MV-4-11 (cell line): Measurements from ENCODE around the gene CHN1.

Experiments used
- DNase-seq: peaks from one replicate; lab custom pipeline; 2025; lab: John Stamatoyannopoulos, UW

CHN1 gene

GRCh38 chr2:174971868-174972781, 33.1 kb downstream of the CHN1 start:
- DNase-seq: no peak

GRCh38 chr2:174970092-174970491, 35.1 kb downstream of the CHN1 start:
- DNase-seq: no peak

- DNase-seq: peak; percentile 53
These were observed 36.0 kb downstream of the CHN1 start for GRCh38 chr2:174969091-174969734.

- DNase-seq: no peak
These were observed 37.4 kb downstream of the CHN1 start for GRCh38 chr2:174967691-174968260.

- DNase-seq: no peak
These were observed 38.1 kb downstream of the CHN1 start for GRCh38 chr2:174967086-174967485.

- DNase-seq: no peak
These were observed 39.0 kb downstream of the CHN1 start for GRCh38 chr2:174965992-174966744.

- DNase-seq: no peak
These were observed 39.6 kb downstream of the CHN1 start for GRCh38 chr2:174965551-174965950.

- no peak for DNase-seq
These were observed 40.8 kb downstream of the CHN1 start for GRCh38 chr2:174964404-174964803.

GRCh38 chr2:174963437-174964400, 41.5 kb downstream of the CHN1 start:
- no peak for DNase-seq

- DNase-seq: no peak
These were observed 45.4 kb downstream of the CHN1 start for GRCh38 chr2:174959787-174960186.

GRCh38 chr2:174957050-174957449, 48.1 kb downstream of the CHN1 start:
- DNase-seq: no peak

GRCh38 chr2:174952607-174953006, 52.6 kb downstream of the CHN1 start:
- peak; percentile 23 for DNase-seq

- DNase-seq: no peak
These were observed 53.4 kb downstream of the CHN1 start for GRCh38 chr2:174951745-174952144.

- DNase-seq: no peak
These were observed 55.0 kb downstream of the CHN1 start for GRCh38 chr2:174949988-174950687.

GRCh38 chr2:174945601-174946260, 59.5 kb downstream of the CHN1 start:
- DNase-seq: no peak

GRCh38 chr2:174939046-174939445, 66.1 kb downstream of the CHN1 start:
- DNase-seq: no peak

GRCh38 chr2:174931724-174932123, 73.5 kb downstream of the CHN1 start:
- no peak for DNase-seq

GRCh38 chr2:174929786-174930185, 75.4 kb downstream of the CHN1 start:
- no peak for DNase-seq

- no peak for DNase-seq
These were observed 80.0 kb downstream of the CHN1 start for GRCh38 chr2:174925046-174925784.
